HG03280 (cell line): ENCODE measurements around the gene RHBDL1.

Experiments
- ATAC-seq: cut with Tn5 transposase; IDR thresholded peaks from one replicate; pipeline ENCODE4 v1.9.1; 2021; ENCODE audit warnings: mild to moderate bottlenecking, moderate library complexity; ENCODE audit not compliant: unreplicated experiment

RHBDL1 gene

GRCh38 chr16:672371-672770 lies 3.1 kb upstream of the RHBDL1 start:
- ATAC-seq = no peak

GRCh38 chr16:672851-673250 lies 2.6 kb upstream of the RHBDL1 start:
- ATAC-seq = no peak

- no peak for ATAC-seq
Observed at GRCh38 chr16:673399-673991, 2.0 kb upstream of the RHBDL1 start.

GRCh38 chr16:674214-674881 lies 1.1 kb upstream of the RHBDL1 start:
- no peak for ATAC-seq

GRCh38 chr16:675884-676564 lies 553 bp downstream of the RHBDL1 start:
- ATAC-seq = no peak

- no peak for ATAC-seq
Observed at GRCh38 chr16:676565-676902, 1.1 kb downstream of the RHBDL1 start.

- no peak for ATAC-seq
Observed at GRCh38 chr16:676913-677312, 1.4 kb downstream of the RHBDL1 start.

GRCh38 chr16:677316-678190 lies 2.1 kb downstream of the RHBDL1 start:
- no peak for ATAC-seq

GRCh38 chr16:678209-678857 lies 2.9 kb downstream of the RHBDL1 start:
- ATAC-seq = no peak

DNA sequence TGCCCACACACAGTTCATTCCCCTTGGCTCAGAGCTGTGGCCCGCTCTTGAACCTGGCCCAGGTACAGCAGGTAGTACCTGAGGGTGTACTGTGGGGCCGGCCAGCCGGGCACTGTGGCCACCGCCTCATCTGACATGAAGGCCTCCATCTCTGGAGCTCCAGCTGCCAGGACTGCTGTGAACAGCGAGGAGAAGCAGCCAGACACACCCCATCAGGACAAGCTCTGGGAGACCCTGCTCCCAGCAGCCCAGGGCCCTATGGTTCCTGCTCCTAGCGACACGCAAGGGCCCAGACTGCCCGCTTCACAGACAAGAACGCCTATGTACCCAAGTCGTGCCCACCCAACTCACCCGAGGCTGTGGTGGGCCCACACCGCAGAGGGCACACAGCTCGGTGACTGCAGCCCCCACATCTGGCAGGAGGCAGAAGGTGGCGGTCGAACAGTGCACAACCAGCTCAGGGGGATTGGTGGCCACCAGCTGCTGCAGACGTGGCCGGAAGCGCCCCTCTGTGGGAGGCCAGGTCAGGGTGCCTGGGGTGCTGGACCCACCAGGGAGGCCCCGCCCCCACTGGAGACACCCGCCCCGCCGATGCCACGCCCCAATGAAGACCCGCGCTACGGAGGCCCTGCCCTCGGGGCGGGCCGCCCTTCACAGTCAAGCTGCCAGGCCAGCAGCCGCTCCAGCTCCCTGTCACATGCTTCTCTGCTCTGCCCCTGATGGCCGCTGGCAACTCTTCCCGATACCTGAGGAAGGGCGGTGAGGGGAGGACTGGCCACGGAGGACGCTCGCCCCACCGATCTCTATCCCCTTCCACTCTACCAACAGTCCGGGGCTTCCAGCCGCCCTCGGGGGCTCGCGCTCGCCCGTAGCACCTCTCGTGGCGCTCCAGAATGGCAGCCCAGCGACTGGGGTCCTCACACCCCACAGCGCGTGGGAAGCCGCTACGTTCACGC lies 3.7 kb downstream of the RHBDL1 start:
- ATAC-seq = peak; percentile 1

GRCh38 chr16:679814-680624 lies 4.5 kb downstream of the RHBDL1 start, which contains the start of gene STUB1:
Gene STUB1 (plus strand): TSS chr16:680410. CDS start chr16:680526, 116 bp downstream.
- ATAC-seq = peak; percentile 35

- ATAC-seq = no peak
Observed at GRCh38 chr16:680625-680945, 5.1 kb downstream of the RHBDL1 start.

DNA sequence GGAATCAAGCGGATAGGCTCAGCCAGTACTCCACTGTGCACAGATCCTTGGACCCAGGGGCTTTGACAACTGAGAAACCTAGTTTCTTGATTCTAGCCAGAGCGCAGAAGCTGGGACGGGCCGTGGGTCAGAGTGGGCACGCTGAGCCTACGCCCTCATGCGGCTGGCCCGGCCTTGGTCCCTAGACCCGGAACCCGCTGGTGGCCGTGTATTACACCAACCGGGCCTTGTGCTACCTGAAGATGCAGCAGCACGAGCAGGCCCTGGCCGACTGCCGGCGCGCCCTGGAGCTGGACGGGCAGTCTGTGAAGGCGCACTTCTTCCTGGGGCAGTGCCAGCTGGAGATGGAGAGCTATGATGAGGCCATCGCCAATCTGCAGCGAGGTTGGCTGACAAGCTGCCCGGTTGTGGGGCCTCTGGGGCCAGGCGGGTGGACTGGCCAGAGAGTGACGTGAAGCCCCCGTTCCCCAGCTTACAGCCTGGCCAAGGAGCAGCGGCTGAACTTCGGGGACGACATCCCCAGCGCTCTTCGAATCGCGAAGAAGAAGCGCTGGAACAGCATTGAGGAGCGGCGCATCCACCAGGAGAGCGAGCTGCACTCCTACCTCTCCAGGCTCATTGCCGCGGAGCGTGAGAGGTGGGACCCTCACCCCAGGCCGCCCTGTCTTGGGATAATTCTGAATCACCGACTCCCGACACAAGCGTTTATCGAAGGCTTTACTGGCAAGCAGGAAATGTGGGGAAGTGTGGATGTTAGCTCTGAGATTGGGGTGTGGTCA lies 5.7 kb downstream of the RHBDL1 start:
- no peak for ATAC-seq

DNA sequence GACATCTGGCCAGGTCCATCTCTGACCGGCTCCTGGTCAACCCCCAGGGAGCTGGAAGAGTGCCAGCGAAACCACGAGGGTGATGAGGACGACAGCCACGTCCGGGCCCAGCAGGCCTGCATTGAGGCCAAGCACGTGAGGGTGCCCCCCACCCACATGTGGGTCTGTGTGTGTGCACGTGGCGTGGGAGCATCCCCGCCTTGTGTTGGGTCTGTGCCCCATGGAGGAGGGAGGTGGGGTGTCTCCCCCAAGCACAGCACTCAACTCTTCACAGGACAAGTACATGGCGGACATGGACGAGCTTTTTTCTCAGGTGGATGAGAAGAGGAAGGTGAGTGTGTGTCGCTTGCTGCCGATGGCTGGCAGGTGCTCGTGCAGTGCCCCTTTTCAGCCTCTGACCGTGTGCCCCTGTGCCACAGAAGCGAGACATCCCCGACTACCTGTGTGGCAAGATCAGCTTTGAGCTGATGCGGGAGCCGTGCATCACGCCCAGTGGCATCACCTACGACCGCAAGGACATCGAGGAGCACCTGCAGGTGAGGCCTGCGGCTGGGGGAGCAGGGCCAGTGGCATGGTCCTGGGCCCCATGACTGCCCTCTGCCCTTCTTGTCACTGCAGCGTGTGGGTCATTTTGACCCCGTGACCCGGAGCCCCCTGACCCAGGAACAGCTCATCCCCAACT lies 6.4 kb downstream of the RHBDL1 start:
- no peak for ATAC-seq

DNA sequence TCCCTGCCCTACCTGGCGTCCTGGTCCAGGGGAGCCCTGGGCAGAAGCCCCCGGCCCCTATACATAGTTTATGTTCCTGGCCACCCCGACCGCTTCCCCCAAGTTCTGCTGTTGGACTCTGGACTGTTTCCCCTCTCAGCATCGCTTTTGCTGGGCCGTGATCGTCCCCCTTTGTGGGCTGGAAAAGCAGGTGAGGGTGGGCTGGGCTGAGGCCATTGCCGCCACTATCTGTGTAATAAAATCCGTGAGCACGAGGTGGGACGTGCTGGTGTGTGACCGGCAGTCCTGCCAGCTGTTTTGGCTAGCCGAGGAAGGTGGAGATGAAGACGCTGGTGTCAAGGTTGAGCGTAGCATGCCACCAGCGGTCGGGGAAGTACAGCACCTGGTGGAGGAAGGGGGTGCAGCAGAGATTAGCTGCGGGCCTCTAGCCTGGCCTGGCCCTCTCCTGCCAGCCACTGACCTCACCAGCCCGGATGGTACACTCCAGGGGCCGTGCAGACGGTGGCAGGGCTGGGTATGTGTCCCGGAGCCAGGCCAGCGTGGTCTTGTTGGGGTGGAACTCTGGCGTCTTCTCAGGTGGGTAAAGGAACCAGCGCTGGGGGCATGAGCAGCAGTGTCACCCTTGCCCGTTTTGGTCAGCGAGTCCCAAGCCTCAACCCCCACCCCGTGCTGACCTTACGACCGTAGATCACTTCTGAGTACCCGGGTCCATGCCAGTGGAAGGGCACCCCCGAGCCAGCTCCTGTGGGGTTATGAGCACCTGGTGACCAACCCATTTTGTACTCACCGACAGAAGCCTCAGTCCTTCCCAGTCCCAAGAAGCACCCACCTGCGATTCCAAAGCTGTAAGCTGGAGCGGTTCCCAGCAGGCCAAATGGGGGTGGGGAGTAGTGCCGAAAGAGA lies 7.3 kb downstream of the RHBDL1 start:
- ATAC-seq = no peak

- ATAC-seq = peak; percentile 1
Observed at GRCh38 chr16:683396-684070, 8.1 kb downstream of the RHBDL1 start.
